CD4-positive, alpha-beta T cell treated with Interleukin-10 for 1 hour (primary cell): ENCODE results near the gene C2CD4D.

Experiments
- DNase-seq: peaks from one replicate; pipeline ENCODE4 v3.0.0-alpha.2; 2020

The C2CD4D gene

DNA sequence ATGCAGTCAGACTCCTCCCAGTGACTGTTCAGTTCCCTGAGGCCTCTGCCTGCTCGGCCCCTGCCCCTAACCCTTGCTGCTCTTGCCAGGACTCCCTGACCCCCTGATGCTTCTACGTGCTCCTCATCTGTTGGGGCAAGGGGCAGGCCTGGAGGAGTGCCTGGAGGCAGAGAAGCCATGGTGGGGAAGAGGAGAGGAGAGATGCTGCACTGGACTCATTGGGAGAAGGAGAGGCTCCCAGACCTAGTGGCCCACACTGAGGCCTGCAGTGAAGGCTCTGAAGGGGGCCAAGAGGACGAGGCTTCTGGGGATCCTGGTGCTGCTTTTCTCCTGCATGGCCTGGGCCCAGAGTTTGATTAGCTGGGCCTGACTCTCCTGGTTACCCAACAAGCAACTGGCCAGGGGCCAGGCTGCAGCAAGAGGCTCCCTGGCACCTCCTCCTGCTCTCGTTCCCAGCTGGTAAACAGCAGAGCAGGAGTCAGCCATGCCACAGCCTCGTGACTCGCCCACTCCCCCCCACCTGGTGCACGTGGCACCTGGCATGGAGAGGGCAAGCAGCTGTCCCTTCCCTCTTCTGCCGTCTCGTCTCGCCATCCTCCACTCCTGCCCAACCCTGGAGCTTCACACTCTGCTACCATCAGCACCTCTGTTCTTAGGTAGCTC is 7.2 kb downstream of the C2CD4D start:
- DNase-seq: no peak

- no peak for DNase-seq
These were observed 8.0 kb downstream of the C2CD4D start, which contains the start of gene RORC for GRCh38 chr1:151831605-151832004. Gene RORC (minus strand): TSS chr1:151831802. CDS start chr1:151831764, 38 bp downstream.

GRCh38 chr1:151831256-151831591 is 8.4 kb downstream of the C2CD4D start:
- DNase-seq: no peak

- DNase-seq: no peak
These were observed 9.6 kb downstream of the C2CD4D start for GRCh38 chr1:151830055-151830454.

- DNase-seq: no peak
These were observed 10.1 kb downstream of the C2CD4D start for GRCh38 chr1:151829352-151830046.

DNA sequence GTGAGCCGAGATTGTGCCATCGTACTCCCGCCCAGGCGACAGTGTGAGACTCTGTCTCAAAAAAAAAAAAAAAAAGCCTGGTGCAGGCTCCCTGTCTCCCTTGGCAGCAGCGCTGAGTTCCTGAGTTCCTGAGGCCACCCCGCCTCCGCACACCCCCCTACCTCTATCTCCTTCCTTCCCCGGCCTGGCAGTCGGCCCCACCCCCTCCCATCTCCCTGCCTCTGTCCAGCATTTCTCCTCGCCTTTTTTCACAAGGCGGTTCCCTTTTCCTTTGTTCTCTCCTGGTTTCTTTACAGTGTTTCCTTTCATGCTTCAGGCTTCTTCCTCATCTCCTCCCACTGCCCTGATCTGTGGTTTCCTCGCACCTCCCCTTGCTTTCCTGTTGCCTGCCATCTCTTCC is 10.7 kb downstream of the C2CD4D start:
- DNase-seq: no peak

DNA sequence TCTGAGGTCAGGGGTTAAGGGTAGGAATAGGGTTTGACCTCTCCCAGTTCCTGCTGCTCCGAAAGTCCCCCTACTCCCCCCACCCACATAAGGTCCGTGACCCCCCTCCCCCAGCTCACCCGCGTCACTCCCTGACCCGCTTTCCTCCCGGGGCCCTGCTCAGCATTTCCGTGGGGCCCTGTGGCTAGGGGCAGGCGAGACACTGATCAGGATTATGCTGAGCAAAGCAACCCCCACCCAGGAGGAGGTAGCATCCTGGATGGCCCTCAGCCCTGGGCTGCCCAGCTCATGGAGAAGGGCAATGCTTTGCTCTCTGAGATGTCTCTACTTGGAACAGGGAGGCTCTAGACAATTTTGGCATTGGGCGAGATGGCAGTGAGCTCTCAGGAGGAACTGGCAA is 11.8 kb downstream of the C2CD4D start:
- DNase-seq: no peak

DNA sequence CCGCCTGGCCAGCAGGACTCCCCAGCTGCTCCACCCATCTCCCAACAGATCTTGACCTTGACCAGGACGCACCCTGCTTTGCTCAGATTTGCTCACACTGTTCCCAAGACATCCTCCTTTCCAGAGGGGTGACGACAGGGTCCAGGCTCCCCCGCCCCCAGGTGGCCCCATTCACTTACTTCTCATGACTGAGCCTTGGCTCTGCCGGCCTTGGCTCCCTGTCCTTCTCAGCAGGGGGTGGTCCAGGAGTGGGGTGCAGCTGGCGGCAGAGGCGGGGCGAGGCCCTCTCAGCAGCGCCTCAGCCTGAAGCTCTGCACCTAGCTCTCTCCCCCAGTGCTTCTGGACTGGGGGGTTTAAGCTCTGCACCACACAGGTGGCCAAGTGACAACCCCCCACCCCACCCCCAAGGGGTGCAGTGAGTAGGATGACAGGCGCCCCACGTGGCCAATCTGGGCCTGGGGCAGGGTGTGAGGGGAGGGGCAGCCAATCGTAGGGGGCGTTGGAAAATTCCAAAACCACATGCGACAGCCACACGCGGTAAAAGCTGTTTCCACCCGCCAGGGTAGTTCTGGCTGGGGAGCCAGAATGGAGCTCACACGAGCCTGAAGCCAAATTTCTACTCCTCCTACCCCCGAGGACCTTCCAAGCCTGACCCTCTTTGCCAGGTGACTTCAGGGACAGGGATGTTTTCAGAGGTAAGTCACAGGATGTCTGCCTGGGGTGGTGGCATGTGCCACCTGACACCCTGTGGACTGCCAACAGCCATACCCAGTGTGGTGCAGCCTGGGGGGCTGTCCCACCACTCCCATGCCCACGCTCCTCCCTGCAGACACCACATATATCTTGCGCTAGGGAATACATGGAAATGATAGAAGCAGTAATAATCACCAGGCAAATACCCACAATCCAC is 13.6 kb downstream of the C2CD4D start:
- DNase-seq: peak; percentile 42

DNA sequence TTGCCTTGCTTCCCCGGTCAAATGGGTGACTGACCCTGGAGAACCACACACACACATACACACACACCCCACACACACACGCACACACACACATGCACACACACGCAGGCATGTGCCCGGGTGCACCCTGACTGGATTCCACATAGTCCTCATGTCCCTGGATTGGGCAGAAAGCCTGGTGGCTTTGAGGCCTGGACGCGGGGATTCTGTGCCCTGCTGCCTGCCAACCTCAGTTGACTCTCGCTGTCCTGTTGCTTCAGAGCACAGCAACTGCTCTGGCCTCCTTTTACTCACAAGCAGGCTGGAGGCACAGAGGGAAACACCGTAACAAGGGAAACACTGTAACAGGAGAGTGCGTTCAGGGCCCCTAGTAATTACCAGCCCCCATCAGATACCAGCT is 14.4 kb downstream of the C2CD4D start:
- DNase-seq: no peak

GRCh38 chr1:151823175-151823574 is 16.4 kb downstream of the C2CD4D start:
- no peak for DNase-seq

DNA sequence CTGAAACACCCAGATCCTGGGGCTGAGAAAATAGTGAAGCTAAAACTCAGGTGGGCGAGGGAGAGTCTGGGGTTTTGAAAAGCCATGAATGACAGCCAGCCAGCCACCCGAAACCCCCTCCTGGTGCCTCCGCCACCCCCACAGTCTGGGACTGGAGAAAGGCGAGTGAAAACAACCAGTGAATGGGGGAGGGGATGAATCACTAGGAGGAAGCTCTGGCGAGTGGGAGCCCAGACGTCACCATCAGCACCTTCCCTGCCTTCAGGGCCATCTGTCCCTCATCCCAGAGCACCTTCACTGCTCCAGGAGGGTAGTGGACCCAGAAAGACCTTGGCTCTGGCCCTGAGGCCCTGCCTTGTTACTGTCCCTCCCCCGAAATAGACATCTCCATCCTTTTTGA is 17.2 kb downstream of the C2CD4D start:
- no peak for DNase-seq

- peak; percentile 39 for DNase-seq
These were observed 18.7 kb downstream of the C2CD4D start for GRCh38 chr1:151820940-151821339.

DNA sequence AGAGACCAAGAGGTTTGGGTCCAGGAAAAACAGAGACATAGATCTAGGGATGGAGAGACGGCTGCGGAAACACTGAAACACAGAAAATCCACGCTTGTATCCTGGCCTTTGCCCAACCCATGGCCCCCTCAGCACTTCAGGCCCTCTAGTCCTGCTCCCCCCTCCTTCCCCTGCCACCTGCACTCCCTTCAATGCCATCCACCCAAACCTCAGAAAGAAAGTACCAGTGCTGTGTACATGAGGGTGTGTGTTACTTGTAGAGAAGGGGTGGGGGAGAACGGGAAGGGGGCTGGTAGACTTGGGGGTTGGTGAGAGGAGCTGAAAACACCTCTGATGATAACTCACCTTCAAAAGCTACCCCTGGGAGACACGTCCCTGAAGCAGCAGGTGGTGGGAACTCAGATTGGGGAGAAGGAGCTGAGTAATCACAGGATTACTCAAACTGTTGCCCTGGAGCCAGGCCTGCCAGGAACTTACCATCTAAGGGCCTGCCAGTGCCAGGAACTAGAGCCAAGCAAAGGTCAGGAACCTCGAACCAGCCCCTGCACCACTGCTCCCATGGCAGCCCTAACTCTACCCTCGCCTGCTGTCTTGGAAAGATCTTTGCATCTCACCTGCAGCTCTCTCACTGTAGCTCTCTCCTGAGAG is 19.5 kb downstream of the C2CD4D start:
- DNase-seq: no peak

- no peak for DNase-seq
These were observed 20.3 kb downstream of the C2CD4D start for GRCh38 chr1:151819227-151819835.

DNA sequence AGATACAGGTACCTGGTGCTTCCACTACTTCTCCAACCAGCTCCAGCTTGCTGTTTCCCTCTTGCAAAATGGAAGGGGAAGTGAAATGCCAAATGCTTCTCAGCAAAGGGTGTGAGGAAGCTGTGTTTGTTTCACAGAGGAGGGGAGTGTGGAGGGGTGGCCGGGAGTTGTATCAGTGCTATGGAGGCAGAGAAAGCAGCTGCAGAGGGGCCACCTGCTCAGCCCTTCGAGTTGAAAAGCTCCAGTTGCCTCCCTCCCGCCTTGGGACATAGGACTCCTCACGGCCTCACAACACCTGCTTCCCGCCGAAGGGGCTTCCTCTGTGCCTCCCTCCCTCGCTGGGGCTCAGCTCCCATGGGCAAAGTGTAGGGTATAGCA is 22.3 kb downstream of the C2CD4D start:
- DNase-seq: no peak

GRCh38 chr1:151816548-151817352 is 22.9 kb downstream of the C2CD4D start:
- DNase-seq: no peak

GRCh38 chr1:151815716-151816327 is 23.8 kb downstream of the C2CD4D start:
- peak; percentile 63 for DNase-seq

GRCh38 chr1:151814971-151815545 is 24.6 kb downstream of the C2CD4D start:
- no peak for DNase-seq

- DNase-seq: no peak
These were observed 25.2 kb downstream of the C2CD4D start for GRCh38 chr1:151814426-151814825.

- DNase-seq: no peak
These were observed 26.2 kb downstream of the C2CD4D start for GRCh38 chr1:151813271-151813977.
